GM11168 (cell line): Measurements from ENCODE around the gene FRG2C.
"Not testable (repeated sequence)": the region's sequence is repeated elsewhere in the genome, so short reads cannot be mapped to it uniquely, and the experiment has no call there.

ENCODE experiments used
- in situ Hi-C: fragments of 300-500 bp; cut with MboI; formaldehyde crosslinking; loops from one replicate; pipeline ENCODE4 v1.12.0; 2022; ENCODE audit warnings: low sequenced_read_pairs; ENCODE audit not compliant: unreplicated experiment

Gene FRG2C

GRCh38 chr3:75664028-75664427, at the start of gene FRG2C:
FRG2C (plus strand) TSS chr3:75664328; CDS start chr3:75664380, 52 bp downstream.
- in situ Hi-C loops, result not testable (repeated sequence)

GRCh38 chr3:75618666-75619305, 45.3 kb upstream of the FRG2C start:
- in situ Hi-C loops, result not testable (repeated sequence)

GRCh38 chr3:75619481-75620031, 44.6 kb upstream of the FRG2C start:
- in situ Hi-C loops, result not testable (repeated sequence)

- in situ Hi-C loops, result not testable (repeated sequence)
These were observed 42.4 kb upstream of the FRG2C start for GRCh38 chr3:75621772-75622171.

GRCh38 chr3:75623656-75624055, 40.5 kb upstream of the FRG2C start:
- in situ Hi-C loops, result not testable (repeated sequence)

GRCh38 chr3:75630887-75631535, 33.1 kb upstream of the FRG2C start:
- in situ Hi-C loops, result not testable (repeated sequence)

- in situ Hi-C loops, result no loop called here
These were observed 32.6 kb upstream of the FRG2C start for GRCh38 chr3:75631541-75631940.

- in situ Hi-C loops, result not testable (repeated sequence)
These were observed 25.2 kb upstream of the FRG2C start for GRCh38 chr3:75638947-75639346.

GRCh38 chr3:75641107-75641517, 23.0 kb upstream of the FRG2C start:
- in situ Hi-C loops, result not testable (repeated sequence)

GRCh38 chr3:75643031-75643800, 20.9 kb upstream of the FRG2C start:
- in situ Hi-C loops, result not testable (repeated sequence)

GRCh38 chr3:75645548-75645947, 18.6 kb upstream of the FRG2C start:
- in situ Hi-C loops, result not testable (repeated sequence)

GRCh38 chr3:75650191-75650590, 13.9 kb upstream of the FRG2C start:
- in situ Hi-C loops, result no loop called here

- in situ Hi-C loops, result not testable (repeated sequence)
These were observed 8.8 kb upstream of the FRG2C start for GRCh38 chr3:75655101-75655904.

GRCh38 chr3:75655956-75656355, 8.2 kb upstream of the FRG2C start:
- in situ Hi-C loops, result not testable (repeated sequence)

GRCh38 chr3:75658411-75659107, 5.6 kb upstream of the FRG2C start:
- in situ Hi-C loops, result not testable (repeated sequence)

- in situ Hi-C loops, result not testable (repeated sequence)
These were observed 5.1 kb upstream of the FRG2C start for GRCh38 chr3:75659108-75659433.

GRCh38 chr3:75665626-75666025, 1.5 kb downstream of the FRG2C start:
- in situ Hi-C loops, result not testable (repeated sequence)

- in situ Hi-C loops, result not testable (repeated sequence)
These were observed 3.9 kb downstream of the FRG2C start for GRCh38 chr3:75667757-75668701.
